Lung (tissue), 12 donors: ENCODE measurements around the gene DLX5. TPM values are rescaled to one million over a fixed set of nuclear protein-coding genes. Genes with fewer than 3 reads are reported as not detected.
A peak's percentile ranks its signal among the peaks of the same experiment; 100 is the strongest.

Source experiments
- ATAC-seq: fragments of 200-7000 bp; cut with Tn5 transposase; one replicate; pipeline ENCODE4 v1.9.1; 2020; ENCODE audit warnings: moderate number of reproducible peaks; ENCODE audit not compliant: insufficient read depth, low FRiP score
- DNase-seq, 3 donors: peaks; one replicate each; pipeline ENCODE4 v3.0.0-alpha.2; 2013 to 2017
- H3K27ac ChIP-seq, 2 donors: one replicate each; pipeline ENCODE4 v1.5.1; 2013; ENCODE audit warnings: mild to moderate bottlenecking in 2 of 2, moderate library complexity in 2 of 2, control low read depth in 1 of 2, inconsistent platforms in 1 of 2, low read depth in 1 of 2, low read length in 1 of 2
- H3K27me3 ChIP-seq, 3 donors: one replicate each; pipeline ENCODE4 v1.5.1; 2013; ENCODE audit warnings: low read length in 2 of 3; ENCODE audit not compliant: control insufficient read depth in 3 of 3, insufficient read depth in 3 of 3
- H3K36me3 ChIP-seq, 4 donors: one replicate each; pipeline ENCODE4 v1.5.1; 2013; ENCODE audit warnings: low read length in 4 of 4, mild to moderate bottlenecking in 1 of 4, moderate library complexity in 1 of 4; ENCODE audit not compliant: control insufficient read depth in 4 of 4, insufficient read depth in 4 of 4
- H3K4me1 ChIP-seq, 5 donors: one replicate each; pipeline ENCODE4 v1.5.1; 2013; ENCODE audit warnings: low read length in 5 of 5, mild to moderate bottlenecking in 2 of 5, moderate library complexity in 1 of 5; ENCODE audit not compliant: control insufficient read depth in 5 of 5, insufficient read depth in 5 of 5
- H3K4me3 ChIP-seq: one replicate; pipeline ENCODE4 v1.5.1; 2013; ENCODE audit warnings: mild to moderate bottlenecking, control low read depth, moderate library complexity
- H3K9ac ChIP-seq, 2 donors: one replicate each; pipeline ENCODE4 v1.5.1; 2013; ENCODE audit warnings: low read length in 2 of 2, control low read depth in 1 of 2; ENCODE audit not compliant: insufficient read depth in 1 of 2
- H3K9me3 ChIP-seq, 4 donors: one replicate each; pipeline ENCODE4 v1.5.1; 2013; ENCODE audit warnings: low read length in 3 of 4, mild to moderate bottlenecking in 1 of 4, moderate library complexity in 1 of 4; ENCODE audit not compliant: control insufficient read depth in 4 of 4, insufficient read depth in 3 of 4
- WGBS, 2 donors: extraction: QIAGEN DNeasy Blood & Tissue Kit; methylation state at CpG; one replicate each; pipeline ENCODE4 v1.1.7; 2013; 5-methylcytosine and 5-hydroxymethylcytosine counted together
- polyA plus RNA-seq, 2 donors: library from polyadenylated mRNA; stranded (reverse); fragments of 200-250 nt; gene quantifications; one replicate each; pipeline ENCODE4 v1.2.1, GENCODE V29; 2013
- total RNA-seq, 2 donors: library from RNA; depleted of rRNA in 1 of 2; stranded (reverse); fragments of >200 nt in 1 of 2; gene quantifications; one replicate each; pipeline ENCODE4 v1.2.1, GENCODE V29; 2014 to 2021
- TF ChIP-seq, protein P1 (sequence below): IDR thresholded peaks from 2 replicates; pipeline ENCODE4 v1.5.1; 2012; ENCODE audit warnings: mild to moderate bottlenecking; ENCODE audit errors: control extremely low read depth, extremely low read depth
- donor health status: control.
- donor health status: control.
- donor health status: Bipolar disorder and iron deficiency.
- donor health status: healthy.
- donor health status: DM: yes; HTN: yes; CAD: no.

Gene DLX5
- total and polyA plus RNA-seq, 4 donors, result 0.18 to 1.1 (median 0.22) TPM; not detected in 1

DNA sequence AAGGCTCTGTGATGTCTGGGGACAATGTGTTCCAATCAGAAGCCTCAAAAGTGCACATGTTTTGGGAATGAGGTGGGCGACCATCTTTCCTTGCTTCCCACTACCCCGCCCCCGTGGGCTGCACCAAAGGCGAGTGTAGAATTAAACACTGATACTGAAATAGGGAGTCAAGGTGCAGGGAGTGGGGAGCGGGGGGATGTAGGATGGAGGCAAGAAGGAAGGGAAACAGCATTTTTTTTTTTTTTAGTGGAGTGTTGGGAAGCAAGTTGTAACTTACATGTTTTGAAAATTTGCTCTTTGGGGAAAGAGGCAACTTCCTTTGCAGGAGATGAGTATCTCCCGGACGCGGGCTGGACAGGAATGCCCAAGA, 484 bp upstream of the DLX5 start:
- TF ChIP-seq, protein P1, sequence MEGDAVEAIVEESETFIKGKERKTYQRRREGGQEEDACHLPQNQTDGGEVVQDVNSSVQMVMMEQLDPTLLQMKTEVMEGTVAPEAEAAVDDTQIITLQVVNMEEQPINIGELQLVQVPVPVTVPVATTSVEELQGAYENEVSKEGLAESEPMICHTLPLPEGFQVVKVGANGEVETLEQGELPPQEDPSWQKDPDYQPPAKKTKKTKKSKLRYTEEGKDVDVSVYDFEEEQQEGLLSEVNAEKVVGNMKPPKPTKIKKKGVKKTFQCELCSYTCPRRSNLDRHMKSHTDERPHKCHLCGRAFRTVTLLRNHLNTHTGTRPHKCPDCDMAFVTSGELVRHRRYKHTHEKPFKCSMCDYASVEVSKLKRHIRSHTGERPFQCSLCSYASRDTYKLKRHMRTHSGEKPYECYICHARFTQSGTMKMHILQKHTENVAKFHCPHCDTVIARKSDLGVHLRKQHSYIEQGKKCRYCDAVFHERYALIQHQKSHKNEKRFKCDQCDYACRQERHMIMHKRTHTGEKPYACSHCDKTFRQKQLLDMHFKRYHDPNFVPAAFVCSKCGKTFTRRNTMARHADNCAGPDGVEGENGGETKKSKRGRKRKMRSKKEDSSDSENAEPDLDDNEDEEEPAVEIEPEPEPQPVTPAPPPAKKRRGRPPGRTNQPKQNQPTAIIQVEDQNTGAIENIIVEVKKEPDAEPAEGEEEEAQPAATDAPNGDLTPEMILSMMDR, result no peak
- Histone ChIP-seq H3K9me3 (peaks cover 0 to 11% (median 0%) of the 10 kb centered on the region in 4 donors), H3K36me3 (peaks cover 0 to 13% (median 0%) of the 10 kb centered on the region in 4 donors), H3K27me3 (peaks cover 4 to 78% (median 49%) of the 10 kb centered on the region in 3 donors), H3K27ac (no peak overlapping the region), H3K4me3 (no peak overlapping the region), H3K9ac (no peak overlapping the region), H3K4me1 (peaks cover 0 to 24% (median 7%) of the 10 kb centered on the region in 5 donors)
- DNase-seq (no peak), ATAC-seq (no peak)
- WGBS, 2 donors, result 6 to 8% methylated on average over 8 of the region's 8 CpGs

DNA sequence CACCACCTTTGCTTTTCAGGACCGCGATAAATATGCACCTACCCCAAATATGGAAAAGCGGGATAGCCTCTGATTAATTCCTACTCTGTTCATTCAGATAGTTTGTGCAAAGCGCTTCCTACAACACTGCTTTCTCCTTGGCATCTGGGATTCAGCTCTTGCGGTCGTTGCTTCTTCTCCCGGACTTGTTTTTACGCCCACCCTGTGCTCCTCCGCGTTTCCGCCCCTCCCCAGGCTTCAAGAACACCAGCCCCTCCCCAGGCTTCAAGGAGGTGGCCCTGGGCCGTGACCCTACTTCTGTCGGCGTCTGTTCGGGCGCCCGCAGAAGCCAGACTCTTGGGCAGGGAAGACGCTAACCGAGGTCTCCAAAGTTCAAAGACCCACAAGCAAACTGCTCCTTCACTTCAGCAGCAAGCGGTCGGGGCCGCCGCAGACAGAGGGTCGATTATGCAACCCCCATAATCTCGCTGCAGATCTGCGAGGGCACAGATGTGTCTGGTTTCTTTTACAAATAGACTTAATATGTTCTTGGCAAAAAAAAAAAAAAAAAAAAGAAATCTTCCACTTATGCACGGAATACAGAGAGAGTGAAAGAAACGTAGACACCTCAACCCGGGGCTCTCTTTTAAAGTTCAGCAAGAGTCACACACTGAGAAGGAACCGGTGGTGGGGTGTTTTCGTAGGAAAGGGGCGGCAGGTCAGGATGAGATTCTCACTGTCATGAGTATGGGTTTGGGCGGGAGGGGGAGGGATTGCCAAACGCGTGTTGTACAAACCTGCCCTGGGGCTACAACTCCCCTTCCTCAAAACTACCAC, 1.9 kb downstream of the DLX5 start:
- ATAC-seq (no peak), DNase-seq (peak in 2 of 3 donors; percentile 30 to 36)
- Histone ChIP-seq H3K9ac (peak overlapping the region in 1 of 2 donors; percentile 46), H3K9me3 (peaks cover 0 to 15% (median 0%) of the 10 kb centered on the region in 4 donors), H3K4me3 (no peak overlapping the region), H3K27me3 (peaks cover 4 to 93% (median 70%) of the 10 kb centered on the region in 3 donors), H3K36me3 (peaks cover 0 to 23% (median 1%) of the 10 kb centered on the region in 4 donors), H3K27ac (no peak overlapping the region), H3K4me1 (peaks cover 0 to 29% (median 7%) of the 10 kb centered on the region in 5 donors)
- TF ChIP-seq, protein P1, result no peak
- 6 to 10% methylated on average over 35 of the region's 35 CpGs for WGBS, 2 donors

DNA sequence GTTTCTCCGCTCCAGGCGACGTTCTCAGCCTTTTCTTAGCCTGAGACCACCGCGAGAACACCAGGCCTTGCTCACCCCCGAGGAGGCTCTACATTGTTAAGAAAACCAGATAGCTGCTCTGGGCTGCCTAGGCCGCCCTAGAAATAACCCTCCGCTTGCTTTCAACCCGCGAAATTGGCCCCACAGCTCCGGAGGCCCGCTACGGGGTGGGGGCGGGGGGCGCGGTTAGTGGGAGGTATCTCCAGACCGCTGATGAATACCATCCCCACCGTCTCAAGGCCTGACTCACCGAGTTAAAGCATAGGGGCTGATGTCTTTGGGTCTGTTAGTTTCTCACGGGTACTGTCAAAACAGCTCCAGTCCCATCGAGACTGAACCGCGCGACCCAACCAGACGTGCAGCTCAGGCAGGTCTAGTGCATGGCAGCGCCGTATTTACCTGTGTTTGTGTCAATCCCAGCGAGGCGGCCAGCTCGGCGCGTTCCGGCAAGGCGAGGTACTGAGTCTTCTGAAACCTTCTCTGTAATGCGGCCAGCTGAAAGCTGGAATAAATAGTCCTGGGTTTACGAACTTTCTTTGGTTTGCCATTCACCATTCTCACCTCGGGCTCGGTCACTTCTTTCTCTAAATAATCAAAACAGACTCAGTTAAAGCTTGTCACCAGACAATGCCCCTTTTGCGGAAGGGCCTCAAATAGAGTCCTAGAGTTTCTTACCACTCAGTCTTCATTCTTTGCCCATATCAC, 2.7 kb downstream of the DLX5 start:
- Histone ChIP-seq H3K27me3 (peaks cover 10 to 95% (median 73%) of the 10 kb centered on the region in 3 donors), H3K4me1 (peaks cover 0 to 31% (median 7%) of the 10 kb centered on the region in 5 donors), H3K9me3 (peaks cover 0 to 16% (median 0%) of the 10 kb centered on the region in 4 donors), H3K9ac (no peak overlapping the region), H3K4me3 (no peak overlapping the region), H3K36me3 (peaks cover 0 to 23% (median 1%) of the 10 kb centered on the region in 4 donors), H3K27ac (no peak overlapping the region)
- no peak for ATAC-seq
- peak in 1 of 3 donors; percentile 2 for DNase-seq
- 13 to 17% methylated on average over 39 of the region's 39 CpGs for WGBS, 2 donors
- TF ChIP-seq, protein P1, result no peak
